GM12874 (cell line): ENCODE data around the gene ZNF804B.

ENCODE experiments used
- CTCF ChIP-seq: IDR thresholded peaks from 2 replicates; pipeline ENCODE4 v1.5.1; 2011; ENCODE audit warnings: low read depth, mild to moderate bottlenecking, control low read depth, low read length, moderate library complexity; ENCODE audit not compliant: insufficient read depth

ZNF804B gene

GRCh38 chr7:88760136-88760515 is 626 bp downstream of the ZNF804B start:
- no peak for TF ChIP-seq CTCF

GRCh38 chr7:88761779-88762178 is 2.3 kb downstream of the ZNF804B start:
- TF ChIP-seq CTCF, result no peak

- TF ChIP-seq CTCF, result no peak
Observed at GRCh38 chr7:88771417-88771816, 11.9 kb downstream of the ZNF804B start.

GRCh38 chr7:88772776-88773175 is 13.3 kb downstream of the ZNF804B start:
- TF ChIP-seq CTCF, result no peak

- no peak for TF ChIP-seq CTCF
Observed at GRCh38 chr7:88775838-88776237, 16.3 kb downstream of the ZNF804B start.

GRCh38 chr7:88787777-88788176 is 28.3 kb downstream of the ZNF804B start:
- TF ChIP-seq CTCF, result no peak

- no peak for TF ChIP-seq CTCF
Observed at GRCh38 chr7:88789480-88790064, 30.1 kb downstream of the ZNF804B start.
